Stimulated activated CD4-positive, alpha-beta T cell treated with anti-CD3 and anti-CD28 coated beads, Interleukin-15, amount 100 ng/mL, for 1 hour (primary cell): ENCODE measurements around the gene PAQR8.

ENCODE experiments used
- DNase-seq, 2 donors: peaks; one replicate each; pipeline ENCODE4 v3.0.0-alpha.2; 2020; ENCODE audit warnings: low read depth in 1 of 2, low spot score in 1 of 2

The PAQR8 gene

DNA sequence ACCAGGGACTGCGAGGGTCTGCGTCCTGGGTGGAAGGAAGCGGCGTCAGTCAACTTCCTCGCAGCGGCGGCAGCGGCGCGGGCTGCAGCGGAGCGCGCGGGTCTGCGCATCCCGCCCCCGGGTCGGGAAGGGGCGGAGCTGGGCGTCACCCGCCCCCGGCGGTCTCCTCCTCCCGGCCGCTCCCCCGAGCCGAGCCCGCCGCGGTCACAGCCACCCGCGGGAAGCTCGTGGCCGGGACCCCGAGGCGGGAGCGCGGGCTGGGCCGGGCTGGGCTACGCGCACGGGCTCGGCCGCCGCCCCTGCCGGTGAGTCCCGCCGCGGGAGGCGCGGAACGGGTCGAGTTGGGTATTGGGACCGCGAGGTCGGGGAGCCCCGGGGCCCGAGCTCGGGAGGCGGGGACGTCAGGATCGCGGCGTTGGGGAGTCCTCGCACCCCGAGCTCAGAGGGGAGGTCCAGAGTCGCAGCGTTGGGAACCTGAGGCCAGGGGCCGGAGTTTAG is at the start of gene PAQR8:
TSS of gene PAQR8 (plus strand) at position 207 of the 498 bp plus-strand sequence. CDS start 41,063 bp downstream, outside the sequence.
- DNase-seq, result peak; percentile 65 to 76

DNA sequence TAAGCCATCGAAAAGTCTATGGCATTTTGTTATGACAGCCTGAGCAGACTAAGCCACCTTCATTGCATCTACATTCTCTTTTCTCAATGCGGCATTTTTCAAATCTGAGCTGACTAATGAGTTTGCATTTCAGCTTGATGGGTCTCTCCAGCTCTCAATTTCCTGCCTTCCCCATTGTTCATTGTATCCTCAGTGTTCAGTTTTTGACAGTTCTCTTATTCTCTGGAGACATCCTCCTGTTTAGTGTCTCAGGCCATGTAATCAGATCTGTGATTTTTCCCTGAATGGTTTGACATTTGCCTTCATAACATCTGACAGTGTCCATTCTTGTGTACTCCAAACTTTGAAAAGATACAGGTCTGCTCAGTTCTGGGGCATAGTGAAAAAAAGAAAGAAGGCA is 49.5 kb upstream of the PAQR8 start:
- DNase-seq, result no peak

- no peak for DNase-seq
Measured at GRCh38 chr6:52314752-52315151, 47.2 kb upstream of the PAQR8 start.

DNA sequence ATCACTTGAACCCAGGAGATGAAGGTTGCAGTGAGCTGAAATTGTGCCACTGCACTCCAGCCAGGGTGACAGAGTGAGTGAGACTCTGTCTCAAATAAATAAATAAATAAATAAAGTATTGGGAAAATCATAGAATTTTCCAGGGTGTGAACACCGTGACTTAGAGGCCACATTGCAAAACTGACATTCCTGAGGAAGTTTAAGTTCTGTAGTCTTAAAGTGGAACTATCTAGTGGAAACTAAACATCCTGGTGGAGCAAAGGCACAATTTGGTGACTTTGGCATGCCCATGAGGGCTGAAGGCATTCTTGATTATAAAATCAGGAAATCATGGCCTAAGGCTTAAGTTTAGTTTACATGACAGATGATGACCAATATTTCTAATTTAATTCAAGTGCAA is 44.7 kb upstream of the PAQR8 start:
- no peak for DNase-seq

DNA sequence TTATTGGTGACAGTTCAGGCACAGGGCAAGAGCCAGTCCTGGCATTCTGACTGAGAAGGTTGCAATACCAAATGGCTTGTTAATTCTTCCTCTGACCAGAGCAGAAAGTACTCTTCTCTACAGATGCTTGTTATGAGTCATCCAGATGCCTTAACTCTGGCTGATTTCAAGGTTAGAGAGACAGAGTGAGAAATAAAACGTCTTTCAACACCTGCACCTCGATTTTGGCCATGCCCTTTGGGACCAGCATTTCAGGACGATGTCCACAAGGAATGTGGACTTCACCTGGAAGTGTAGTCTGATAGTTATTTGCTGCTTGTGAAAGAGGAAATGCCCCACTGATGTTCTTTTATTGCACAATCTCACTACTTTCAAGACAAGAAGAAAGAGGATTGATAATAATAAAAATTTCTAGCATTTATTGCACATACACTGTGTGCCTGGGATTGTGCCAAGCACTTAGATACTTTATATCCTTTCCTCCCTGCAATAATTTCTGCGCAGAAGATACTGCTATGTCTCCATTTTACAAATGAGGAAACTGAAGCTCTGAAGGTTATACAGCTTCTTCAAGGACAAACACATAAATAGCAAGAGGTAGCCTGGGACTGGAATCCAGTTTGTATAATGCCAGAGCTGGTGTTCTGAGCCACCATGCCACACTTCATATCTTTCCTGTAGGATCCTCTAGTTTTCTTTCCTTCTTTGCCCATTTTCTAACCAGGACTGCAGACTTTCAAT is 43.9 kb upstream of the PAQR8 start:
- DNase-seq, result no peak

DNA sequence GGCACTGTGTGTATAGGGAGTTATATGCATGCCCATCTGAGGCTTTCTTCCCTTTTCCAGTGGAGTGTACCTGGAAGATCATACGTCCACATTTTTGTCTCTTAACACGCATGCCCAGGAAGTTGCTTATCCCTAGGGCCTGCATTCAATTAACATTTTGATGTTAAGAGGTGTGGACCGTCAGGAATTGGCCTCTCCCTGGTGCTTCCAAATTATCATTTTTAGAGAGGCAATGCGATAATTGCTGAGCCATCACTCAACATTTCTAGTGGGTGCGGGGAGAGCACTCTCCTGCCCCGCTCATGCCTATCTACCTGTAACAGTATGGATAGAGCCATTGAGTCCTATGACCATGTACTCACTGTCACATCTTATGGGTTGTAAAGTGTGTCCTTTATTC is 37.8 kb upstream of the PAQR8 start:
- DNase-seq, result no peak

DNA sequence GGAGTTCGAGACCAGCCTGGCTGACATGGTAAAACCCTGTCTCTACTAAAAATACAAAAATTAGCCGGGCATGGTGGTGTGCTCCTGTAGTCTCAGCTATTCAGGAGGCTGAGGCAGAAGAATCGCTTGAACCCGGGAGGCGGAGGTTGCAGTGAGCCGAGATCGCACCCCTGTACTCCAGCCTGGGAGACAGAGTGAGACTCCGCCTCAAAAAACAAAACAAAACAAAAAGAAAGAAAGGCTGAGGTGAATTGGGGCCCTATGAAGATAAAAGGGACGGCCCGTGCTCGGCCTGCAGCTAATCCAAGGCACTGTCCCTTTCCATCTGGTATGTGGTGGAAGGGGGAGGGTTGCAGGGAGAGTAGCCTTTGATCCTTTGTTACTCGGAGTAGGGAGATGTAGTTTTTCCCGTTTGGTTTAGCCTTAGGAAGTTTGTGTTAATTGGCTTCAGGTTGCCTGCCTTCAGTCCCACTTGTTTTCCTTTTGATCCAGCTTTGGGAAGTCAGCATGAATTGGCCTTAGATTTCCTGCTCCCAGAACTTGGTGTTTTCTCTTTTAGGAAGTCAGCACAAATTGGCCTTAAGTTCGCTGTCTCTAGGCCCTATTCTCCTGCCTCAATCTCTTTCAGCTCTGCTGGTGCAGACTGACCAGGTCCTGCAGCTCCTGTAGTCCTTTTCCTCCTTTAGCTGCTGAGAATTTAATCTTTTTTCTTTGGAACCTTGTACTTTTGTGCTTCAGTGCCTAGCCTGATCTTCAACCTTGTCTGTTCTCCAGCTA is 36.1 kb upstream of the PAQR8 start:
- no peak for DNase-seq

- no peak for DNase-seq
Measured at GRCh38 chr6:52326540-52327364, 35.2 kb upstream of the PAQR8 start.

GRCh38 chr6:52328303-52328662 is 33.7 kb upstream of the PAQR8 start:
- no peak for DNase-seq

DNA sequence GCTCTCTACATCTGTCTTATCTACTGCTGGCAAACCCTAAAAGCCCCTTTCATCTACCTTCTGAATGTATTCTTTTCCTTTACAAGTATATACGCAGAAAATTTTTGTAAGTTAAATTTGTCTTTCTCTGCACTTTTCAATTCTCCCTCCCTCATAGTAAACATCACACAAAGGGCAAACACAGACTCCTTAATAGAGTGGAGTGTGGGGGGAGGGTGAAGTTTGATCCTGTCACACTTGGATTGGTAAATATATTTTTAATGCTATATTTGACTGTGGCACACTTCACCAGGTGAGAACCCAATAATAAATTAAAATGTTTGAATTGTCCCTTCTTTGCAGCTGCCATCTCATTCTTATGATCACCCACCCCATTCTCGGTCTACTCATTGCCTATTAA is 33.2 kb upstream of the PAQR8 start:
- DNase-seq, result no peak

GRCh38 chr6:52330470-52330869 is 31.5 kb upstream of the PAQR8 start:
- DNase-seq, result no peak

DNA sequence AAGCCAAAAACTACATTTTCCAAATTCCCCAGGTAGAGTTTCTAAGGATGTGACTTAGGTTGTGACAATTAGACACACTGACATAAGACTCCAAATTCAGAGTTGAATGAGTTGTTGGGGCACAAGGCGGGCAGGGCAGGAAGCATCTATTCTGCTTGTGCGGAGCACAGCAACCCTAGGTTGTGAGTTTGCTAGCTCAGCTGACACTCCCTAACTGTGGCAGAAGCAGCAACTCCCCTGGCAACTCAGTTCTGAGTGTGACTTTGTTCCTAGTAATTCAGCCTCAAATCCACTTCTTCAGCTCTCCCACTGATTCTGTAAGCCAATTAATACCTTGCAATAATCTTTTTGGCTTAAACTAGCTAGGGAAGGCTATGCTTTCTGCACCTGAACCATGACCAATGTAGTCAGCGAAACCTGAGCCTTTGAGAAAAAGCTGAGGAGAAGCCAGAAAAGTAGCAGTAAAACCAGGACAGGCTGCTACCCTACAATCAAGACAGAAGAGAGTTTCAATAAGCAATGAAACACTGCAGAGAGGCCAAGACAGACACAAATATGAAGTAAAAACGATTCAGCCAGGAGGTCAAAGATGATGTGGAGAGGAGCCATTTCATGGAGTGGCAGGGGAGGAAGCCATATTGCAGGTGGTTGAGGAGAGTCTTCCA is 30.0 kb upstream of the PAQR8 start:
- DNase-seq, result no peak

DNA sequence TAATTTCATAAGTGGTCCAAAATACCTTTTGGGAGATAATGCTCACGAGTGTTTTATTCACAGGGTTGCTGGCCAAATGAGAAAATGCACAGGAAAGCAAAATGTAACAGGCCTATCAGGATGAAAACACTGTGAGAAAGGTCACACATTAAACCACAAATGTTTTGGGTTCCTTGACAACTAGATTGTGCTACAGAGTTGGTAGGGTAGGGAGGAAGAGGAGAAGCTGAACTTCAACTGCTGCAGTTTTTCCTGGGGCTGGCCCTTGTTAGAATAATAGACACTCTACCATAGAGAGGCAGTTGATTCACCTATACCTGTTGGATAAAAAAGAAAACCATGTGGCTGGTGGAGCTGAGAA is 28.1 kb upstream of the PAQR8 start:
- no peak for DNase-seq

- no peak for DNase-seq
Measured at GRCh38 chr6:52335576-52335975, 26.4 kb upstream of the PAQR8 start.

DNA sequence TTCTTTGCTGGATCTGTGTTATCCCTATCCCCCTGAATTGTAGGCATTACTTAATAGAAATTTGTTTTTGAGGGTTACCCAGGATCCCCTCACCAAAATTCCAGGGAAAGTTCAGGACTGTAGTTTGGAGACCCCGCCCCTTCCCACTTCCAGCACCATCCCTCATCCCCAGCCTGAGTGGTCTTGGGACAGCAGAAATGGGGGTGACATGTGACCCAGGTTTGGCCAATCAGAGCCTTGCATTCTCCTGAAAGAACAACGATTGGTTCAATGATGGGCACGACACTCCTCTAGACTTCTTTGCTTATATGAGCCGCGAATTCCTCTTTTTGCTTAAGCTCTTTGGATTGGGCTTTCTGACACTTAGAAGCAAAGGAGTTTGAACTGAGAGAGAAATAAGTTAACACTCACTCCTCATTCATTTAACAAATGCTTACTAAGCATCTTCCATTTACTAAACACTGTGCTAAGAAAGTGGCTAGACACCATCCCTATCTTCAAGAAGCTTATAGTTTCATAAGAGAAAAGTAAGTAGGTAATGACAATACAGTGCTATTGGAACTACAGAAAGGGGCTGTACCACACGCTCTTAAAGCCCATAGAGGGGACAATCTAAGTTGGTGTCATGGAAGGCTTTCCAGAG is 24.9 kb upstream of the PAQR8 start:
- DNase-seq, result no peak

DNA sequence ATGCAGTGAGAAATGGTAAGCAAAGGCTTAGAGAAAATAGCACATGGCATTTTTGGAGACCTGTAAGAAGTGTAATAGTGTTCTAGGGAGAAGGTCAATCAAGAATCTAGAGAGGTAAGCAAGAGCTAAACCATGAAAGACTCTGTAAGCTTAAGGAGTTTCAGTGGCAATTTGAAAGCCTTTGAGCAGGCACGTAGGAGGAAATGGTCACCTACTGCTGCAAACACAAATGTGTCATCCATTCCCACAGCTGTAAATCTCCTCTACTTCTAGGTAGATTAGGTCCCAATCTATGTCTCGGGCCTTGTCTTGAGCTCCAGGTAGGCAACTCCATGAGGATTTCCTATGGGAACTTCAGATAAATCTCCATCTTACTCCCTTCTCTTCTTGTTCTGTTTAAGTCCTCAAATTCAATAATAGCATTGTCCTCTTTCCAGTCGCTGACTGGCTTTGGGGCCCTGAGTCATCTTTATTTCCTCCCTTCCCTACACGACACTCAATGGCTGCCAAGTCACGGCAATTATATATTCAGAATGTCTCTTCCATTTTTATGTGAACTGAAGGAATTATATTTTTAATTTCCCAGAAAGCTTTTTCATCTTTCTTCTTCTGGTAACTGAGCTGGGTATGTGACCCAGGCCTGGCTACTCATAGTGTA is 24.2 kb upstream of the PAQR8 start:
- no peak for DNase-seq

DNA sequence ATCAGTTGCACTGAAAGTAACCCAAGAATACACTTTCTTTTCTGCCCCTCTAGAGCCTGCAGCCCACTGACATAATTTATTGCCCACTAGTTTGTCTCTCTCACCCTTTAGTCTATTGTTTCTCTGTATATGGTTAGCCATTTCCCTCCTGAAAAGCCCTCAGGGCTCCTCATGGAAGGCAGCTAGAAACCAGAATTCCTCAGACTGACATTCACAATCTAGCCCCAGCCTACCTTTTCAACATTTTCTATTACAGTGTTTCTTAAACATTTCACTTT is 21.4 kb upstream of the PAQR8 start:
- DNase-seq, result no peak

- DNase-seq, result no peak
Measured at GRCh38 chr6:52341561-52342260, 20.2 kb upstream of the PAQR8 start.

GRCh38 chr6:52345311-52345710 is 16.6 kb upstream of the PAQR8 start:
- DNase-seq, result no peak

DNA sequence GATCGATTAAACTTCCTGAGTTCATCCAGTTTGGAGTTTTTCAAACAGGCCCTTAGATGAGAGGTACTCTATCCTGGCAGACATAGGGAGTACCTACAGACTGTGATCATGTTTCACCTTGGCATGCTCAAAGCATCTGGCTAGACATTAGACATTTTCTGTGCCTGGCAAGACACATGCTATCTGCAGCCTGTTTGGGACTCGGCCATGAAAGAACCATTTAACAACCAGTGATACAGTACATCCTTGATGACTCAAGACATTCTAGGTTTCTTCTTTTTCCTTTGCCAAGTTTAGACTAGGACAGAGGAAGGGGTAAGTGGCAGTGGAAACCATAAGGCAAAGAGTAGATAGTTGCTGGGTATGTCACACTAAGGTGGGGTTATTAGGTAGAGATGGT is 15.4 kb upstream of the PAQR8 start:
- DNase-seq, result no peak
